ENCODE data around the gene PCDHA3.
"Not testable (repeated sequence)": the region's sequence is repeated elsewhere in the genome, so short reads cannot be mapped to it uniquely, and the experiment has no call there.

PCDHA3 gene

DNA sequence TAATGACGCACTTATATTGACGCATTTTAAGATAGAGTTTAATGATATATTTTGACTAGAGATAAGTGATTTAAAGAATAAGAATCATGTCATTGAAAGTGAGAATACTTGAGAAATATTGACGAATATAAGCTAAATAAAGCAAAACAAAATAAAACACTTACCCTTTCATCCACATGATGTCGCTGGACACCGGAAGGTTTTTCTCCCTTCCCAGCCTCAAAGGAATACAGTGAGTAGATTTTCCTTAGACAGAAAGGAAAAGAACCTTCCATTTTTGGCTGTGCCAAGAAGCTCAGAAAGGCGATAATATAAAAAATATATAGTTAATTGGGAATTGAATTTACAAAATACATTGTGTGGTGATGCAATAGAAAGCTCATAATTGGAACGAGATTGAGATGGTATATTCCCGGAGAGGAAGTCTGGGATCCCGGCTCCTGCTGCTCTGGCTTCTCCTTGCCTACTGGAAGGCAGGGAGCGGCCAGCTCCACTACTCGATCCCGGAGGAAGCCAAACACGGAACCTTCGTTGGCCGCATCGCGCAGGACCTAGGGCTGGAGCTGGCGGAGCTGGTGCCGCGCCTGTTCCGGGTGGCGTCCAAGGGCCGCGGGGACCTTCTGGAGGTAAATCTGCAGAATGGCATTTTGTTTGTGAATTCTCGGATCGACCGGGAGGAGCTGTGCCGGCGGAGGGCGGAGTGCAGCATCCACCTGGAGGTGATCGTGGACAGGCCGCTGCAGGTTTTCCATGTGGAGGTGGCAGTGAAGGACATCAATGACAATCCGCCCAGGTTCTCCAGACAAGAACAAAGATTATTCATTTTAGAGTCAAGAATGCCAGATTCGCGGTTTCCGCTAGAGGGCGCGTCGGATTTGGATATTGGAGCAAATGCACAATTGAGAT, 20.8 kb downstream of the PCDHA3 start, which contains the start of gene PCDHA5:
Gene PCDHA5 (plus strand): TSS at position 239 of the 906 bp plus-strand sequence.
- DNase-seq (ENCODE audit: low read depth, low spot score): no peak

DNA sequence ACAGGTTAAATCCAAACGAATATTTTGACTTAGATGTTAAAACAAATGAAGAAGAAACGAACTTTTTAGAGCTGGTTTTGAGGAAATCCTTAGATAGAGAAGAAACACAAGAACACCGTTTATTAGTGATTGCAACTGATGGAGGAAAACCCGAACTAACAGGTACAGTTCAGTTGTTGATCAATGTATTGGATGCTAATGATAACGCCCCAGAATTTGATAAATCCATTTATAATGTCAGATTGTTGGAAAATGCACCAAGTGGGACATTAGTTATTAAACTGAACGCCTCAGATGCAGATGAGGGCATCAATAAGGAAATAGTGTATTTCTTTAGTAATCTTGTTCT, 21.4 kb downstream of the PCDHA3 start:
- DNase-seq (ENCODE audit: low read depth, low spot score): no peak

GRCh38 chr5:140822969-140823368, 22.1 kb downstream of the PCDHA3 start:
- DNase-seq (ENCODE audit: low read depth, low spot score): not testable (repeated sequence)

GRCh38 chr5:140823475-140823874, 22.6 kb downstream of the PCDHA3 start:
- no peak for DNase-seq (ENCODE audit: low read depth, low spot score)

DNA sequence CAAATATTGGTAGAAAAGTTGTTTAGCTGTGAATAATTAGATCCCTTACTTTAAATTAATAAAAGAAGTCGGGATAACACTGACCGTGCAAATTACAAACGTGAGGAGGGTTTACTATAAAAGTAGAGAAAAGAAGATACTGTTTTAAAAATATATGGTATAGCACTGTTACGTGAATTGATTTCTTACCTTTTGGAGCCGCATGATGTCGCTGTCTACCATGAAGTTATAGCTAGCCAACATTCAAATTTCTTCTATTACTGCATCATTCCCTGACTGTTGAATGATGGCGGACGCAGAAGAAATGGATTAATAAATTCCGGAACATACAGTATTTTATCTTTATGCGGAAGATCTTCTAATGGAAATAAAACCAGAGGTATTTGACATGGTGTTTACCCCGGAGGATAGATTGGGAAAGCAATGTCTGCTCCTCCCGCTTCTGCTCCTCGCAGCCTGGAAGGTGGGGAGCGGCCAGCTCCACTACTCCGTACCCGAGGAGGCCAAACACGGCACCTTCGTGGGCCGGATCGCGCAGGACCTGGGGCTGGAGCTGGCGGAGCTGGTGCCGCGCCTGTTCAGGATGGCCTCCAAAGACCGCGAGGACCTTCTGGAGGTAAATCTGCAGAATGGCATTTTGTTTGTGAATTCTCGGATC, 27.0 kb downstream of the PCDHA3 start, which contains the start of gene PCDHA6:
Gene PCDHA6 (plus strand): TSS at position 257 of the 658 bp plus-strand sequence. CDS start 132 bp downstream, at position 389.
- DNase-seq (ENCODE audit: low read depth, low spot score): no peak

GRCh38 chr5:140828362-140828737, 27.5 kb downstream of the PCDHA3 start:
- DNase-seq (ENCODE audit: low read depth, low spot score): no peak

- DNase-seq (ENCODE audit: low read depth, low spot score): not testable (repeated sequence)
These were observed 28.9 kb downstream of the PCDHA3 start for GRCh38 chr5:140829511-140830501.

DNA sequence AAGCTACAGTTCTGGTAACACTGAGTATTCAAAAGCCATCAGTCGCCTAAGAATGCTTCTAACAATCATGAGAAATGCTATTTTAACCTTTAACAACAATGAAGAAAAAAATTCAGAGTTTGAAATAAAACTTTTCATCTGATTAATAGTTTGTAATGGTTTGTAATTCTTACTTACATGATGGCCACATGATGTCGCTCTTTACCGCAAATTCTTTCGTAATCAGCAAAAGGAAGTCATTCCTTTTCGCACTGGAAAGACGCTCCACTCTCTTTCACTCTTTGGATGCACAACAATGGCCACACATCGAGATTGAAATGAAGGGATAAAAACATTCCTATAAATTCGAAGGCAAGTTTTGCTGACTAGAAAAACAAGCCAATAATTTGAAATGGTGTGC, 33.1 kb downstream of the PCDHA3 start, which contains the start of gene PCDHA7:
Gene PCDHA7 (plus strand): TSS at position 277 of the 400 bp plus-strand sequence. CDS start 115 bp downstream, at position 392.
- DNase-seq (ENCODE audit: low read depth, low spot score): no peak

DNA sequence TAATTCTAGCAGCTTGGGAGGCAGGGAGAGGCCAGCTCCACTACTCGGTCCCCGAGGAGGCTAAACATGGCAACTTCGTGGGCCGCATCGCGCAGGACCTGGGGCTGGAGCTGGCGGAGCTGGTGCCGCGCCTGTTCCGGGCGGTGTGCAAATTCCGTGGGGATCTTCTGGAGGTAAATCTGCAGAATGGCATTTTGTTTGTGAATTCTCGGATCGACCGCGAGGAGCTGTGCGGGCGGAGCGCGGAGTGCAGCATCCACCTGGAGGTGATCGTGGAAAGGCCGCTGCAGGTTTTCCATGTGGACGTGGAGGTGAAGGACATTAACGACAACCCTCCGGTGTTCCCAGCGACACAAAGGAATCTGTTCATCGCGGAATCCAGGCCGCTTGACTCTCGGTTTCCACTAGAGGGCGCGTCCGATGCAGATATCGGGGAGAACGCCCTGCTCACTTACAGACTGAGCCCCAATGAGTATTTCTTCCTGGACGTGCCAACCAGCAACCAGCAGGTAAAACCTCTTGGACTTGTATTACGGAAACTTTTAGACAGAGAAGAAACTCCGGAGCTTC, 33.7 kb downstream of the PCDHA3 start:
- not testable (repeated sequence) for DNase-seq (ENCODE audit: low read depth, low spot score)

GRCh38 chr5:140835622-140836510, 35.0 kb downstream of the PCDHA3 start:
- no peak for DNase-seq (ENCODE audit: low read depth, low spot score)

DNA sequence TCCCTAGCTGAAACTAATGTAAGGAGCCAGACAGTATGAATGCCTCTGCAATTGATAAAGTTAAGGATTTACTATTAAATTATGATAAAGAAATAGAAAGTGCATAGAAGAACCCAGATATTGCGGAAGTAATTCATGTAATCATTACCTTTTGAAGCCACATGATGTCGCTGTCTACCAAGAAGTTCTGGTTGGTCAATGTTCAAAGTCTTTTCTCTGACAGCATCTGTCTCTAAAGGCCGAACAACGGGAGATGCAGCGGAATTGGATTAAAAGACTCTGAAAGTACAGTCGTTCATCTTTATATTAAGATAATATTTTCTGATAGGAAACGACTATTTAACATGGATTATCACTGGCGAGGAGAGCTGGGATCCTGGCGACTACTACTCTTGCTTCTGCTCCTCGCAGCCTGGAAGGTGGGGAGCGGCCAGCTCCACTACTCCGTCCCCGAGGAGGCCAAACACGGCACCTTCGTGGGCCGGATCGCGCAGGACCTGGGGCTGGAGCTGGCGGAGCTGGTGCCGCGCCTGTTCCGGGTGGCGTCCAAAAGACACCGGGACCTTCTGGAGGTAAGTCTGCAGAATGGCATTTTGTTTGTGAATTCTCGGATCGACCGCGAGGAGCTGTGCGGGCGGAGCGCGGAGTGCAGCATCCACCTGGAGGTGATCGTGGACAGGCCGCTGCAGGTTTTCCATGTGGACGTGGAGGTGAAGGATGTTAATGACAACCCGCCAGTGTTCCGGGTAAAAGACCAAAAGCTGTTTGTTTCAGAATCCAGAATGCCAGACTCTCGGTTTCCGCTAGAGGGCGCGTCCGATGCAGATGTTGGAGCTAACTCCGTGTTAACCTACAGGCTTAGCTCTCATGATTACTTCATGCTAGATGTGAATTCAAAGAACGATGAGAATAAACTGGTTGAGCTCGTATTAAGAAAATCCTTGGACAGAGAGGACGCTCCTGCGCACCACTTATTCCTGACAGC, 40.4 kb downstream of the PCDHA3 start, which contains the start of gene PCDHA8:
Gene PCDHA8 (plus strand): TSS at position 210 of the 985 bp plus-strand sequence. CDS start 135 bp downstream, at position 345.
- no peak for DNase-seq (ENCODE audit: low read depth, low spot score)

DNA sequence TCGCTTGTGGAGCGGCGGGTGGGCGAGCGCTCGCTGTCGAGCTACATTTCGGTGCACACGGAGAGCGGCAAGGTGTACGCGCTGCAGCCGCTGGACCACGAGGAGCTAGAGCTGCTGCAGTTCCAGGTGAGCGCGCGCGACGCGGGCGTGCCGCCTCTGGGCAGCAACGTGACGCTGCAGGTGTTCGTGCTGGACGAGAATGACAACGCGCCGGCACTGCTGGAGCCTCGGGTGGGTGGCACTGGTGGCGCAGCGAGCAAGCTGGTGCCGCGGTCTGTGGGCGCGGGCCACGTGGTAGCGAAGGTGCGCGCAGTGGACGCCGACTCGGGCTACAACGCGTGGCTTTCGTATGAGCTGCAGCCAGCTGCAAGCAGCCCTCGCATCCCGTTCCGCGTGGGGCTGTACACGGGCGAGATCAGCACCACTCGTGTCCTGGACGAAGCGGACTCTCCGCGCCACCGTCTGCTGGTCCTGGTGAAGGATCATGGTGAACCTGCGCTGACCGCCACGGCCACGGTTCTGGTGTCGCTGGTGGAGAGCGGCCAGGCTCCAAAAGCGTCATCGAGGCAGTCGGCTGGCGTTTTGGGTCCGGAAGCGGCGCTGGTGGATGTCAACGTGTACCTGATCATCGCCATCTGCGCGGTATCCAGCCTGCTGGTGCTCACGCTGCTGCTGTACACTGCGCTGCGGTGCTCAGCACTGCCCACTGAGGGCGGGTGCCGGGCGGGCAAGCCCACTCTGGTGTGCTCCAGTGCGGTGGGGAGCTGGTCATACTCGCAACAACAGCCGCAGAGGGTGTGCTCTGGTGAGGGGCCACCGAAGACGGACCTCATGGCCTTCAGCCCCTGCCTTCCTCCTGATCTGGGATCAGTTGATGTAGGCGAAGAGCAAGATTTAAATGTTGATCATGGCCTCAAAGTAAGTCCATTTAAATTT, 42.2 kb downstream of the PCDHA3 start:
- DNase-seq (ENCODE audit: low read depth, low spot score): no peak

GRCh38 chr5:140848139-140849102, 47.6 kb downstream of the PCDHA3 start, which contains the start of gene PCDHA9:
Gene PCDHA9 (plus strand): TSS chr5:140848382. CDS start chr5:140848496, 114 bp downstream.
- DNase-seq (ENCODE audit: low read depth, low spot score): not testable (repeated sequence)

DNA sequence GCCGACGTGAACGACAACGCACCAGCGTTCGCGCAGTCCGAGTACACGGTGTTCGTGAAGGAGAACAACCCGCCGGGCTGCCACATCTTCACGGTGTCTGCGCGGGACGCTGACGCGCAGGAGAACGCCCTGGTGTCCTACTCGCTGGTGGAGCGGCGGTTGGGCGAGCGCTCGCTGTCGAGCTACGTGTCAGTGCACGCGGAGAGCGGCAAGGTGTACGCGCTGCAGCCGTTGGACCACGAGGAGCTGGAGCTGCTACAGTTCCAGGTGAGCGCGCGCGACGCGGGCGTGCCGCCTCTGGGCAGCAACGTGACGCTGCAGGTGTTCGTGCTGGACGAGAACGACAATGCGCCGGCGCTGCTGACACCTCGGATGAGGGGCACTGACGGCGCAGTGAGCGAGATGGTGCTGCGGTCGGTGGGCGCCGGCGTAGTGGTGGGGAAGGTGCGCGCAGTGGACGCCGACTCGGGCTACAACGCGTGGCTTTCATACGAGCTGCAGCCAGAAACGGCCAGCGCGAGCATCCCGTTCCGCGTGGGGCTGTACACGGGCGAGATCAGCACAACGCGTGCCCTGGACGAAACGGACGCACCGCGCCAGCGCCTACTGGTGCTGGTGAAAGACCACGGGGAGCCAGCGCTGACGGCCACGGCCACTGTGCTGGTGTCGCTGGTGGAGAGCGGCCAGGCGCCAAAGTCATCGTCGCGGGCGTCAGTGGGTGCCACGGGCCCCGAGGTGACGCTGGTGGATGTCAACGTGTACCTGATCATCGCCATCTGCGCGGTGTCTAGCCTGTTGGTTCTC, 49.2 kb downstream of the PCDHA3 start:
- not testable (repeated sequence) for DNase-seq (ENCODE audit: low read depth, low spot score)
